ENCODE results near the gene ERV3-1.

The ERV3-1 gene

GRCh38 chr7:64990216-64990615 lies 16.3 kb downstream of the ERV3-1 start:
- peaks cover 40% of the 10 kb centered on the region for H3K36me3 ChIP-seq (replicated peaks; ENCODE audit: low read depth, low read length)

GRCh38 chr7:64978497-64979203 lies 27.8 kb downstream of the ERV3-1 start:
- Histone ChIP-seq H3K79me2 (ENCODE audit: low read length) (no peaks in the 10 kb centered on the region), H3K27ac (ENCODE audit: low read length) (no peak overlapping the region), H3K4me2 (ENCODE audit: low read length) (no peak overlapping the region), H3K36me3 (replicated peaks; ENCODE audit: low read depth, low read length) (peaks cover 57% of the 10 kb centered on the region), H3K4me1 (ENCODE audit: low read length) (no peaks in the 10 kb centered on the region), H3K9me3 (ENCODE audit: insufficient read depth, low read length) (peaks cover 47% of the 10 kb centered on the region), H4K20me1 (ENCODE audit: insufficient read depth, low read length) (no peaks in the 10 kb centered on the region), H2AFZ (ENCODE audit: low read depth, low read length) (no peak overlapping the region), H3K4me3 (ENCODE audit: low read length) (no peak overlapping the region), H3K27me3 (ENCODE audit: low read depth, low read length) (no peaks in the 10 kb centered on the region), H3K9ac (ENCODE audit: low read length) (no peak overlapping the region)
- TF ChIP-seq EZH2phosphoT487 (IDR thresholded peaks at IDR 0.05; ENCODE audit: low read depth) (no peak), CTCF (IDR thresholded peaks at IDR 0.05; ENCODE audit: low read depth, low read length) (no peak)

More at GRCh38 chr7:64990216-64990615, 16.3 kb downstream of the ERV3-1 start:
- no peaks in the 10 kb centered on the region for H3K27me3 ChIP-seq (ENCODE audit: low read depth, low read length)
- no peak overlapping the region for H3K9ac ChIP-seq (ENCODE audit: low read length)
- no peak overlapping the region for H3K27ac ChIP-seq (ENCODE audit: low read length)
- H3K79me2 ChIP-seq (ENCODE audit: low read length) = no peaks in the 10 kb centered on the region
- H3K9me3 ChIP-seq (ENCODE audit: insufficient read depth, low read length) = no peaks in the 10 kb centered on the region; the same call in 1 of the 2 replicates
- no peaks in the 10 kb centered on the region for H4K20me1 ChIP-seq (ENCODE audit: insufficient read depth, low read length)
- no peak overlapping the region for H3K4me3 ChIP-seq (ENCODE audit: low read length)
- no peaks in the 10 kb centered on the region for H3K4me1 ChIP-seq (ENCODE audit: low read length)
- no peak for TF ChIP-seq EZH2phosphoT487 (IDR thresholded peaks at IDR 0.05; ENCODE audit: low read depth)
- TF ChIP-seq CTCF (IDR thresholded peaks at IDR 0.05; ENCODE audit: low read depth, low read length) = no peak
- H2AFZ ChIP-seq (ENCODE audit: low read depth, low read length) = no peak overlapping the region
- no peak overlapping the region for H3K4me2 ChIP-seq (ENCODE audit: low read length)

- Histone ChIP-seq H3K36me3 (replicated peaks; ENCODE audit: low read depth, low read length) (peaks cover 2% of the 10 kb centered on the region), H4K20me1 (ENCODE audit: insufficient read depth, low read length) (no peaks in the 10 kb centered on the region), H3K4me3 (ENCODE audit: low read length) (no peak overlapping the region), H3K27me3 (ENCODE audit: low read depth, low read length) (no peaks in the 10 kb centered on the region), H3K27ac (ENCODE audit: low read length) (no peak overlapping the region), H3K79me2 (ENCODE audit: low read length) (no peaks in the 10 kb centered on the region), H3K4me1 (ENCODE audit: low read length) (no peaks in the 10 kb centered on the region), H3K9ac (ENCODE audit: low read length) (no peak overlapping the region), H3K4me2 (ENCODE audit: low read length) (no peak overlapping the region), H3K9me3 (ENCODE audit: insufficient read depth, low read length) (no peaks in the 10 kb centered on the region), H2AFZ (ENCODE audit: low read depth, low read length) (no peak overlapping the region)
- TF ChIP-seq EZH2phosphoT487 (IDR thresholded peaks at IDR 0.05; ENCODE audit: low read depth) = no peak
- no peak for TF ChIP-seq CTCF (IDR thresholded peaks at IDR 0.05; ENCODE audit: low read depth, low read length)
Measured at GRCh38 chr7:64965594-64965993, 40.9 kb downstream of the ERV3-1 start.

- H2AFZ ChIP-seq (ENCODE audit: low read depth, low read length) = no peak overlapping the region
- no peaks in the 10 kb centered on the region for H3K79me2 ChIP-seq (ENCODE audit: low read length)
- no peaks in the 10 kb centered on the region for H4K20me1 ChIP-seq (ENCODE audit: insufficient read depth, low read length)
- H3K9ac ChIP-seq (ENCODE audit: low read length) = no peak overlapping the region
- no peaks in the 10 kb centered on the region for H3K27me3 ChIP-seq (ENCODE audit: low read depth, low read length)
- H3K4me1 ChIP-seq (ENCODE audit: low read length) = no peaks in the 10 kb centered on the region
- no peak overlapping the region for H3K27ac ChIP-seq (ENCODE audit: low read length)
- no peak overlapping the region for H3K4me2 ChIP-seq (ENCODE audit: low read length)
- H3K4me3 ChIP-seq (ENCODE audit: low read length) = no peak overlapping the region
- no peaks in the 10 kb centered on the region for H3K9me3 ChIP-seq (ENCODE audit: insufficient read depth, low read length)
- TF ChIP-seq EZH2phosphoT487 (IDR thresholded peaks at IDR 0.05; ENCODE audit: low read depth) (no peak), CTCF (IDR thresholded peaks at IDR 0.05; ENCODE audit: low read depth, low read length) (no peak)
- no peaks in the 10 kb centered on the region for H3K36me3 ChIP-seq (replicated peaks; ENCODE audit: low read depth, low read length)
Measured at GRCh38 chr7:64959072-64959747, 47.3 kb downstream of the ERV3-1 start.
